ENCODE measurements around the gene SSR3.

The SSR3 gene

DNA sequence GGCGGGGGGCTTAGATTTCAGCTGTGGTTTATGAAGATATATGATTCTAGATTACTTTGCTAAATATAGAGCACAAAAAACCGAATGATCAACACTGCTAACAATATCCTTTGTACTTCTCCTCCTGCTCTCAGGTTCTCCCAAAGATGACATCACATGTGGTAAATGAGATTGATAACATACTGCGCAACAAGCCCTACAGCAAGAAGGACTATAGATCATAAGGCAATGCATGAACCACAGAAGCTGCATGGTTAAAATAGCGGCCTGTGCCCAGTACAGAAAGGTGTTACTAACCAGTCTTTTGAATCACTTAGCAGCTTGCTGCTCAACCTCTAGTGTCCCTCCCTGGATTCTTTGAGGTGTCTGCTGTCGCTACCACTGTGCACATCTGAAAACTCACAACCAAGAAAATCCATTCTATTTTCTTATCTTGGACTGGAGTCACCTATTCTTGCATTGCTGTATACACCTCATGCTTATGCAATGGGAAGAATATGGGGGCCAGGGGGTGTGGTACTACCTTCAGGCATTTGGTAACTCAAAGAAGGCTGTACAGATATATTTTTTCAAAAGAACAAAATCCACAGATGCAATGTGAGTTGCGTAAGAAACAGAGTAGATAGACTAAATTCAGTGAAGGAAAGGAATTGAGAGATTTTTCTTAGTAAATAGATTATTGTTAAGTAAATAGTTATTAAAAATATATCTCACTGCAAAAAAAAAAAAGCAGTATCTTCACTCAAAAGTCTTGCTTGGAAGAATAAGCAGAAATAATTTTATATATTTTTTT is 18.2 kb downstream of the SSR3 start:
- DNase-seq (ENCODE audit: low read depth in 2 of 2, low spot score in 1 of 2): no peak

DNA sequence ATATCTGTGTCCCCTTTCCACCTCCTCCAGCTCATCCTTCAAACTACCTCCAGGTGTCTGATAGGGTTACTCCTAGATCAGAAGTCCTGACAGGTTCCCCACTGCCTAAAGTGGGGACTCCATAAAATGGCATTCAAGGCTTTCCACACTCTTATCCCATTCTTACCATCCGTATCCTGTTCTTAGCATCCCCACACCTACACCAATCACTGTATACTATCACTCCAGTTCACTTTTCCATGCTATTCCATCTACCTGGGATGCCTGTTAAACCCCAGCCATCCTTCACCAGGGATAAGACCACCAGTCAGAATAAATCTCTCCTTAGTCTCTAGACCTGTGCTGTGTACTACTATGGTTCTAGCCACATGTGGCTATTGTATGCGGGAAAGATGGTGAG is 19.1 kb downstream of the SSR3 start:
- no peak for DNase-seq (ENCODE audit: low read depth in 2 of 2, low spot score in 1 of 2)

DNA sequence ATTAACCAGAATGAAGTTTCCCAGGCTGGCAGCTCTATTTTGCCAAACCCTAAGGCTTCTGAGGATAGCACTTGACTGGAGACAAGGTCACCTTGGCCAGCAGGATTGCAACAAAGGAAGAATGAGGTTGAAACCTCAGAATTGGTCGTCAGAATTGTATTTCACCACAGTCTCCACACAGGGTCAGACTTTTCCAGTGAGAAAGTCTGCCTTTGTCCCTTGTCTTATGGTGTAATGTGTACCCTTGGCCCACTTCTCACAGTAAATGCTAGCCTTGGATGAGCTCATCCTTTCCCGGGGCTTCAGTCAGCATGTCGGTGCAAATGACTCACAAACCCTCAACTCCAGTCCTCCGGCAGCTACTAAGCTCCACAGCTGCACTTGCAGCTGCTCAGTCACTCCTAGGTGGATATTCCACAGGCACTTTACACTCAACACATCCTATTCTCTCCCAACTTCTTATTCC is 19.7 kb downstream of the SSR3 start:
- no peak for DNase-seq (ENCODE audit: low read depth in 2 of 2, low spot score in 1 of 2)

DNA sequence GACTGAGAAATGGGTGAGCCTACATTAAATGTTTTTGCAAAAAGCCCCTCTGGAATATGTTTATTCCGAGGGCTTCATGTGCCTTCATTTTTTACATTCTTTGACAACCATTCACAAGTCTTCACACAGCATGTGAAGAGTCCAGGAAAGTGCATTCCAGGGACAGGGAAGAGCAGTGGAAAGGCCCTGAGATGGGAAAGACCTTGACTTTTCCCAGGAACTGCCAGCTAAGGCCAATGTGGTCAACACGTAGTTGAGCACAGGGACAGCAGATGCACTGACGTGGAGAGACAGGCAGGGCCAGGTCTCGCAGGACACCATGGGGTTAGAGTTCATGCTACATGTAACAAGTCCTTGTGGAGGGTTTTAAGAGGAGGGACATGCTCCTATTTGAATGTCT is 21.7 kb downstream of the SSR3 start:
- DNase-seq (ENCODE audit: low read depth in 2 of 2, low spot score in 1 of 2): no peak

DNA sequence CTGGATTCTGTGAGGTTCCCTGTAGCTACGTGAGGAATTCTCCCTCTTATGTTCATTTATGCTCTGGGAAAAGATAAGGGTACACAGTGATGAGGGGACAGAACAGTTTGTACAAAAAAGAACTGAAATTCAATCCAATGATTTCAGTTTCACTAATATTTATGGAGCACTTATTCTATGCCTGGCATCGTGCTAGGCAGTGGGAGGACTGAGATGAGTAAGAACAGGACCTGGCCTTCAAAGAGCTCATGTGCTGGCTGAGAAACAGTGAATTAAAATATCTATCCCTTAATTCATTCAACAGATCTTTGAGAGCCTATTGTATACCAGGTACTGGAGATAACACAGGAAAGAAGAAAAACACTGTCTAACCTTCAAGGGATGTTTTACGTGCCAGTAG is 22.2 kb downstream of the SSR3 start:
- no peak for DNase-seq (ENCODE audit: low read depth in 2 of 2, low spot score in 1 of 2)

DNA sequence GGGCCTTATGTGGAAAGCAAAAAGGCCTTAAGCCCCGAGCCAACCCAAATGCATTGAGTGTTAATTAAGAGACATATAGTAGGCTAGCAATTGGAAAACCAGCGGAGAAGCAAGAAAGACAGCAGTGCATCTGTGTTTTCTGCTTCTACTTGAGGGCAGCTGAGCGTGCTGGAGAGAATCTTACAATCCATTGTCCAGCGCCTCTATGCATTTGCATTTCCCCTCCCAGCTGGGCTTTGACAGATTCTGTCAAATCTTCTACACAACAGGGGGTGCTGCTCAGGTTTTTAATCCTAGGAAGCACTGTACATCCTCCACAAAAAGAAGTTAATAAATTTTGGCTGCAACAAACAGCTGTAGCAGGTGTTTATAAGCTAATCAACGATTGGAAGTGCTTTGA is 23.9 kb downstream of the SSR3 start:
- no peak for DNase-seq (ENCODE audit: low read depth in 2 of 2, low spot score in 1 of 2)

DNA sequence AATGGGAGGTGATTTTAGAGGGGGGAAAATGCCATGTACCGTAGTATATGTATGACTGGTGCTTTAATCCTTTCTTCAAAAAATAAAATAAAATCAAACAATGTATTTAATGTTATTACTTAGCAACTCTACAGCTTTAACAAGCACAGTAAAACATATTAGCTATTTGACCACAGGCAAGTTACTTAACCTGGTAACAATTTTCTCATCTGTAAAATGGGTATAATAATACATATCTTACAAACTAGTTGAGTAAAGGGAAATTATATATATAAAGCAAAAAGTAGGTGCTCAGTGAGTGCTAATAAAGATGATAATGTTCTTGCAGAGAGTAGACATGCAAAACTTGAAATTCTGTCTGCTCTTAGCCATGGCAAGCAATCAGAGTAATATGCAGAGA is 27.9 kb downstream of the SSR3 start:
- no peak for DNase-seq (ENCODE audit: low read depth in 2 of 2, low spot score in 1 of 2)

DNA sequence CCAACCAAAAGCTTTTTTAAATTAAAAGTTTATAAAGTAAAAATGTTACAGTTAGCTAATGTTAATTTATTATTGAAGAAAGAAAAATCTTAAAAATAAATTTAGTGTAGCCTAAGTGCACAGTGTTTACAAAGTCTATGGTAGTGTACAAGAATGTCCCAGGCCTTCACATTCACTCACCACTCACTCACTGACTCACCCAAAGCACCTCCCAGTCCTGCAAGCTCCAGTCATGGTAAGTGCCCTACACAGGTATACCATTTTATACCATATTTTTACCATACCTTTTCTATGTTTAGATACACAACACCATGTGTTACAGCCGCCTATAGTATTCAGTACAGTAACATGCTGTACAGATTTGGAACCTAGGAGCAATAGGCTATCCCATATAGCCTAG is 29.1 kb downstream of the SSR3 start:
- no peak for DNase-seq (ENCODE audit: low read depth in 2 of 2, low spot score in 1 of 2)

DNA sequence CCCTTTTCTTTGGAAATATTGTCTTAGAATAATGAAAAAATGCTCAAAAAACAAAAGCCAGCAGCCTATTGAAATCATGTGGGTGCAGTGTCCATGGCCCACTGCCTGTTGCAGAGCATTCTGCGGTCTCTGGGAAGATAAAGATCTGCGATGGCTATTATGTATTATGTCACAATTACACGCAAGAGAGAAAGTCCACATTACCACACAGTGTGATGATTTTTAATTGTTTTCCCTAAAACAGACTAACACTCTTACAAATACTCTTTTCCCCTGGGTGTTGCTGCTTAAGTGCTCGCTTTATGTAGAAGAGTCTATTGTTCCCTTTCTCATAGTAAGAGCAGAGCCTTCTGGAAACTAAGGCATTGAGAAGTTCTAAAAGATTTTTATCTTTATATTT is 32.2 kb downstream of the SSR3 start:
- DNase-seq (ENCODE audit: low read depth in 2 of 2, low spot score in 1 of 2): no peak

DNA sequence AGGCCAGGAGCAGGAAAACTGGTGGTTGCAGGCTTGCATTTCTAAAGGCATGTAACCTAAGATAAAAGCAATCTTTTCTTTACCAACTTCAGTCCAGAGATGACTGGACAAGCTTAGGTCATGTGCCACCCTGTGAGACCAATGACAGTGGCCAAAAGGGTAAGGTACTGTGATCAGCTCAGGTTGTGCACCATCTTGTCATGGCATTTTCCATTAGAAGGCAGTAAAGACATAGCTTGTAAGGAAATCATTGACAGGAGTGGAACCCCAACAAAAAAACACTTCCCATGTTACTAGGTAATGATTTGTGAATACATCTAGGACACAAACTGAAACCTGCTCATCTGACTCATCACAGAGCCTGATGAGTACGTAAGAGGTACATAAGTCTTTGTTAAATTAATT is 35.2 kb downstream of the SSR3 start:
- DNase-seq (ENCODE audit: low read depth in 2 of 2, low spot score in 1 of 2): no peak

DNA sequence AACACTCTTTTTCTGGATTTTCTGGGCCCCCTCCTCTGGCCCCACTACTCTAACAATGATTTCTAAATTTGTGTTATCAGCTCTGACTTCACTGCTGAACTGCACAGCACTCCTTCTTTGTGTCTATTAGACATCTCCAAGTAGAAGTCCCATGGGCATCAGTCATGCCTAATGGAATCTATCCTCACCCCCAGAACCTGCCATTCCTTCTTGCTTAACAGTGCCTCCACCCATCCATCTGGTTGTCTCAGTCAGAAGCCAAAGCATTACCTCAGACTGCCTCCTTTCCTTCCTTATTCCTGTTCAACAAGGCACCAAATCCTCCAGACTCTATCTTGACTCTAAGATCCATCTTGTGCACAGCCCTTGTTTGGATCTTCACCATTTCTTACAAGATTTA is 36.2 kb downstream of the SSR3 start:
- no peak for DNase-seq (ENCODE audit: low read depth in 2 of 2, low spot score in 1 of 2)

DNA sequence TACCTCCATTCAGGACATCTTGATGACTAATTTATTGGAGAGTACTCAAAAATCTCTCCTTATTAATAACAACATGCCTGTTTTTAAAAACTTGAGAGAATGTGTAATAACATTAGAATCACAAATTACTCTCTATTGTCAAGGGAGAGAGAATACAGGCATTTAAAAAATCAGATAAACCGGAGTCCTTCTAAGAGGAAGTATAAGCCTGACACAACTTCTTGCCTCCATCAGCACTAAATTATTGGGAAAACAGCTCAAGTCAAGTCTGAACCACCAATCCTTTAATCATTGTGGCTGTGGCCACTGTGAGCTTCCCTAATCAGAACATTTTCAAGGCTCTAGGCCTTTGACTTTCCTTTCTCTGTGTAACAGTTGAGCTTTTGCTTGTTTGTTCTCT is 38.0 kb downstream of the SSR3 start:
- DNase-seq (ENCODE audit: low read depth in 2 of 2, low spot score in 1 of 2): no peak

DNA sequence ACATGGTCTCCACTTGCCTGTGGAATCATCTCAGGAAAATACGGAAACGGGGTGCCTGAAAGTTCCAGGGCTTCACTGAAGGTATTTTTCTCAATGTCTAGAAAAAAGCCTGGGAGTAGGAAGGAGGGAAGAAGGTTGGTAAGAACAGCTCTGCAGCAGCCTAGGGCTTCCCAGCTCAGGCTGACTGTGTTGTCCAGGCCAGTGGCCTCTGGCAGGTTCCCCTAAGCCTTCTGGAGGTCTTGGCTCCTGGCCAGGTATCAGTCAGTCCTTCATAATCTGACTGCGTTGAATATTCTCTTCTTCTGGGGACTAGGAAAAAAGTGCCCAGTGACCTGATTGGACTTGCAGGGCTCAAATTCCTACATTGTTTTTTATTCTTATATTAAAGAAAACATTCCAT is 38.6 kb downstream of the SSR3 start:
- DNase-seq (ENCODE audit: low read depth in 2 of 2, low spot score in 1 of 2): no peak

DNA sequence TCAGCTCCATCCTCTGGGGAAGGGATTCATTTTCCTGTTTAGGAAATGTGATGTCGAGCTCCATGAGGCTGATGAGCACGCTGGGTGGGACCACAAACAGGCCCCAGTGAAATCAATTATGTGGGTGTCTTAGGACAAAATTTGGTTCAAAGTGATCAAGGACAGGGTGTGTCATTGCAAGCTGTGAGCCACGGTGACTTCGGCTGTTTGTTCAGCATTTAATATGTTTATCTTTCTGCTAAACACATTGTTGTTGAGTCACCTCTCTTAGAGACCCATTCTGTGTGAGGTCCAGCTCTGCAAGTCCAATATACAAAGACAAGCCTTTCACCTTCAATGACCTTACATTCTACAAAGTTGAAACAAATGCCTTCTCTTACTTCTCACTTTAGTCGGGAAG is 41.3 kb downstream of the SSR3 start:
- no peak for DNase-seq (ENCODE audit: low read depth in 2 of 2, low spot score in 1 of 2)

DNA sequence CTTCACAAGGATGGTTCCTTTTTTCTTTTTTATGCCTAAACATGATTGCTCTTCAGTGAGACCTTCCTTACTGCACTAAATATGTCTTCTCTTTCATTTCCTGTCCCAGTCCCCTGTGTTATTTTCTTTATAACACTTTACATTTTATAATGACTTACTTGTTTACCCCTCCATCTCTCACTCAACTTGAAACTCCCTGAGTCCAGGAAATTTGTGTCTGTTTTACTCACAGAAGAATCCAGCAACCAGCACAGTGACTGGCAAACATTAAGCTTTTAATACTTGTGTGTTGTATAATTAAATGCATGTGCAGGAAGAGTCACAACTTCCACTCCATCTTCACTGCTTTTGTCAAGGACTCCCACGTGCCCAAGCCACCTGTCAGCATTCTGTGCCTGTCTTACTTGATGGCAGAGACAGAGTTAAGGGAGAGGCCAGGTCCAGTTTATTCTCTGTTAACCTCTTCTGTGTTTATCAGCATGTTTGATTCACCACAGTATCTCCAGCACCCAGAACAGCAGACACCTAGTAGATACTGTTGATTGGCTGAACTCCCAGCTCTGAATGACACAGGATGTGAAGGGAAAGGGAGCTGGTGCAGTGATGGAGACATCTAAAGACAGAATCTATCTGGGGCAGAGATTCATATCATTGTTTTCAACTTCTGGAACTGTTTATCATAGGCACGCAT is 42.8 kb downstream of the SSR3 start:
- no peak for DNase-seq (ENCODE audit: low read depth in 2 of 2, low spot score in 1 of 2)

DNA sequence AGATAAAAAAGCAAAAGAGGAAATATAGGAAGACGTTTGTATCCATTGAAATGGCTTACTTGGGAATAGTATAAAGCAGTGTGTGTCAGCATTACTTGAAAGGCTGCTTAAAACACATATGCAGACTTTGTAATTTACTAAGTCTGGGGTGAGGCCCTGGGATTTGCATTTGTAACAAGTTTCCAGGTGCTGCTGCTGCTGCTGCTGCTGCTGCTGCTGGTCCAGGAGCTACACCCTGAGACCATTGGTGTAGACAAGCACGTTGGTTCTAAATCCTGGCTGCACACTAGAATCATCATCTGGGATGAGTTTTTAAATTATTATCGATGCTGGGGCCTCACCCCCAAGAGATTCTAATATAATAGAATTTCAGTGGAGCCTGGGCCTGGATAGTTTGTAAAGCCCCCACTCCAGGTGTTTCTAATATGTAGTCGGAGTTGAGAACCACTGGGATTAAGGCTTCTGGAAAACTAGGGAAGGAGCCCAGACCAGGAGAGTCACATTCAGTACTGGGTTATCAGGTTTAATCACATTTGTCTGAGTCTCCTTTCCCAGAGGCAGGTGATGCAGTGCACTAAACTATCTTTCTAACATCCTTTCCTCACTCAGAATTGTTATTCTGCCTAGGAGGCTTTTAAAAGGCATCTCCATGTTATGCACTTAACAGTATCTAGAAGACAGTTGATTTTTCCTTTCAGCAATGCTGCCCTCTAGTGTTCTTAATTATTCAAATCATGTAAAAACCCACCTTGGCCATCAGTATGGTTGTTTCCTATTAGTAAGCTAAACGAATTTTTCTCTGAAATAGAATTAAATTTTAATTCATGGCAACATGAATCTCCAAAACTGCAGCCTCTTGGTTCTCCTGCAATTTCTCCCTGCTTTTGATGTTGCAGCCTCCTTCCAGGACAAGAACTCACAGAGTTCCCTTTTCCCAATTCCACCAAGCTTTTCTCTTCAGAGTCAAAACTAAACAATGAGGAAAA is 45.4 kb downstream of the SSR3 start:
- no peak for DNase-seq (ENCODE audit: low read depth in 2 of 2, low spot score in 1 of 2)

DNA sequence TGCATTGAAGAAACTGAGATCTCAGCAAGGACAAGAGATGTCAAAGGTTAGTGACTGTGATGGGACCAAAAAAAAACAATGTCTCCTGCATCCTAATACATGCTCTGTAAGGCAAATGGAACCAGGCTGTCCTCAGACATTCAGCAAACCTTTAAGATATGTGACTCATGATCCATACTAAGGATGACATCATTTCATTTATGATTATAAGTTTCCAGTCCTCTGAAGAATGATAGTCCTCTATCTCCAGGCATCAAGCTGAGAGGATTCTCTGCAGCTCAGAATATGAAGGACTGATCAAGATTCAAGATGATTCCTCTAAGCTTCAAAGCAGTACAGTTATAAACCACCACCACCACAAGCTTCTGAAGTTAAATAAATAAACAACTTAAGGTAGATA is 47.6 kb downstream of the SSR3 start:
- DNase-seq (ENCODE audit: low read depth in 2 of 2, low spot score in 1 of 2): no peak

DNA sequence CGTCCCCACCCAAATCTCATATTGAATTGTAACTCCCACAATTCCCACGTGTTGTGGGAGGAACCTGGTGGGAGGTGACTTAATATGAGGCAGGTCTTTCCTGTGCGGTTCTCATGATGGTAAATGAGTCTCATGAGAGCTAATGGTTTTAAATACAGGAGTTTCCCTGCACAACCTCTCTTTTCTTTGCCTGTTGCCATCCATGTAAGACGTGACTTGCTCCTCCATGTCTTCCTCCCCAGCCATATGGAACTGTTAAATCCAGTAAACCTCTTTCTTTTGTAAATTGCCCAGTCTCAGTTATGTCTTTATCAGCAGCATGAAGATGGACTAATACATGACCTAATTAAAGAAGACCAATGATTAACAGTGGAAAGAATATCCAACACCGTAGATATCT is 56.6 kb downstream of the SSR3 start:
- no peak for DNase-seq (ENCODE audit: low read depth in 2 of 2, low spot score in 1 of 2)

DNA sequence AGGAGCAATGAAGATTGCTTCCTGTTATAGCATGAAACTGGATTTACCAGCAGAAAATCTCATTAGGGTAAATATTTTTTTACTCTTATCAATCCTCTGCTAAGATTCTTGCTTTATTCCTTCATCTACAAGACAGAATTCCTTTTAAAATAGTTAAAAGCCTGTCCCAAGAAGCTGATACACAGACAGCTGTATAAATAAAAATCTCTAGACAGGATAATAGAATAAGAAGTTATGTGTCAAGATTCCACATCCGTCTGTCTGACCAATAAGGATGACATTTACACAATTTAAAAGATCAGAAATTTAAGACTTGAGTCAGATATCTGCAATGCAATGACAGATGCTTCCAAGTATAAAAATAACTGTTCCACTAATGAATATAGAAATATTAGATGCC is 57.6 kb downstream of the SSR3 start:
- DNase-seq (ENCODE audit: low read depth in 2 of 2, low spot score in 1 of 2): no peak

DNA sequence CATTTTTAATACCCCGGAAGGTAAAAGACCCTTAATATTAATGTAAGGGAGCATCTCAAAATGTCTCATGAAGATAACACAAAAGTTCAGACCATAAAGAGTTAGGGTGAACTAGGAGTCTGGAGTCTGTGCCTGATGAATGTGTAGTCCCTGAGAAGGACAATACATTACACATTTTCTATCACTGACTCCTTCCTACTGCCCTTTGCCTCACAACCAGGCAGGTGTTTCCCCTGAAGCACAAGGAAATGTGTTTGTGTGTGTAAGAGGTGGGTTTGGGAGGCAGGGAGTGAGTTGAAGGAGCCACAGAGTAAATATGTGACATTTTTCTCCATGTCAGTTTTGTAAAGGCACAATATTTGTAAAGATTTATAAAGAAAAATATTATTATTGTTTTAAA is 59.1 kb downstream of the SSR3 start:
- no peak for DNase-seq (ENCODE audit: low read depth in 2 of 2, low spot score in 1 of 2)

DNA sequence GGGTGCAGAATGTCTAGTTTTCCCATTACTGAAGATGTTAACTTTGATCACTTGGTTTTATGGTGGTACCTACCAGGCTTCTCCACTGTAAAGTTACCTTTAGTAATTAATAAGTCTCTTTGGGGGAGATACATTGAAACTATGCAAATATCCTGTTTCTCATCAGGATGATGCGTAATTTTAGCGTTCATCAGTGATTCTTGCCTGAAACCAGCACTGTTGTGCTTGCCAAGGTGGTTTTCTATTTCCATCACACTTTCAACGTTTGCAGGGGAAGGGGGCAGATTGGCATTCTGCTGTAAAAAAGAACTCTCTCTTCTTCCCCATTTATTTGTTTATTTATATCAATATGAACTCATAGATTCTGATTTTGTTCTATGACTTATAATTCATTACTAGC is 61.0 kb downstream of the SSR3 start:
- DNase-seq (ENCODE audit: low read depth in 2 of 2, low spot score in 1 of 2): no peak

DNA sequence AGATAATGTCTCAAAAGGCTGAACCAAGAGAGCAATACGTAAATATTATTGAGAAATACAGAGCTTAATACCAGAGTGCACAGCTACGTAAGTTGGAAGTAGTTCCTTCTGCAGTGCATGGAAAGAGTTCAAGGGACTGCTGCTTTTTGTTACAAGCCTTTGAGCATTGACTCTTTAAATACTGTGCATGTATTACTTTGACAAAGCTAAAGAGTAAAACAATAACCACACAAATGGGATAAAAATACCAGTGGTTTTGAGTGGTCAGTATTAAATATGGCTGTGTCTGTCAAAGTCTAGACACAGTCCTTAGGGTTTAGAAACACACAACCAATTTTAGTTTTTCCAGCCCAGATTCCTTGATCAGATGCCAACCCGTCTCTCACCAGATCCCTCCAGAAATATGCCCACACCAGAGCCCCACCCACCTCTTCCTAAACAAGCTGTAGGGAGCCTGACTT is 62.1 kb downstream of the SSR3 start:
- no peak for DNase-seq (ENCODE audit: low read depth in 2 of 2, low spot score in 1 of 2)

All from stimulated activated CD8-positive, alpha-beta memory T cell treated with anti-CD3 and anti-CD28 coated beads, Interleukin-4, amount 100 ng/mL, for 1 hour (primary cell).